HG03039 (cell line): ENCODE results near the gene CFHR5.
"Not testable (repeated sequence)": the region's sequence is repeated elsewhere in the genome, so short reads cannot be mapped to it uniquely, and the experiment has no call there.

Experiments
- ATAC-seq: cut with Tn5 transposase; IDR thresholded peaks from one replicate; pipeline ENCODE4 v1.9.1; 2021; ENCODE audit warnings: mild to moderate bottlenecking, moderate library complexity; ENCODE audit not compliant: unreplicated experiment

The CFHR5 gene

DNA sequence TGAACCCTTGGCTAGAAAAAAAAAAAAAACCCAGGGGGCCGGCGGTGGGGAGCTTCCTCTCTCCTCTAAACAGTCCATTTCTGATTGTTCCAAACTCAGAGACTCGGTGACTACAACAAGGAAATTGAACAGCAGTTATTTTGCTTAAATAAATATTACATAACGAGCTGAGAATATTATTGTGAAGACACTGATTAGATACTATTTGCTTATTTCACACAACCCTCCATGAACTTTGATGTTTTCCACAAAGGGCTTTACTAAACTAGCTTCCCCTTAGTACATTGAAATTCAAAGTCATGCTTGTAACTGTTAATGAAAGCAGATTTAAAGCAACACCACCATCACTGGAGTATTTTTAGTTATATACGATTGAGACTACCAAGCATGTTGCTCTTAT is at the start of gene CFHR5:
Gene CFHR5, plus strand, starts transcription at position 279 of the 400 bp plus-strand sequence. Its CDS starts 109 bp downstream, at position 388.
- no peak for ATAC-seq

DNA sequence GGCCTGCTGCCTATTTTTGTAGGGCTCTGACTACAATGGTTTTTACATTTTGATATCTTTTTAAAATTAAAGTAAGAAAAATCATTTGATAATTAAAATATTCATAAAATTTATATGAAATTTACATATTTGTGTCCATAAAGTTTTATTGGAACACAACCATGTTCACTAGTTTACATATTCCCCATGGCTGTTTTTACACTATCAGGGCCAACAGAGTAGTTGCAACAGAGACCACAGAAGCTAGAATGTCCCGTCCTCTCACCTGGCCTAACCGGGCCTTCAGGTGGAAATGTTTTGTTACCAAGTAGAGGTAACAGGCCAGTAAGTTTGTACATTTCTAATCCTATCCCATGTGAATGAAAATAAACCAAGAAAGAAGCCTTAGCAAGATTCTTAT is 44.5 kb upstream of the CFHR5 start:
- ATAC-seq = not testable (repeated sequence)

DNA sequence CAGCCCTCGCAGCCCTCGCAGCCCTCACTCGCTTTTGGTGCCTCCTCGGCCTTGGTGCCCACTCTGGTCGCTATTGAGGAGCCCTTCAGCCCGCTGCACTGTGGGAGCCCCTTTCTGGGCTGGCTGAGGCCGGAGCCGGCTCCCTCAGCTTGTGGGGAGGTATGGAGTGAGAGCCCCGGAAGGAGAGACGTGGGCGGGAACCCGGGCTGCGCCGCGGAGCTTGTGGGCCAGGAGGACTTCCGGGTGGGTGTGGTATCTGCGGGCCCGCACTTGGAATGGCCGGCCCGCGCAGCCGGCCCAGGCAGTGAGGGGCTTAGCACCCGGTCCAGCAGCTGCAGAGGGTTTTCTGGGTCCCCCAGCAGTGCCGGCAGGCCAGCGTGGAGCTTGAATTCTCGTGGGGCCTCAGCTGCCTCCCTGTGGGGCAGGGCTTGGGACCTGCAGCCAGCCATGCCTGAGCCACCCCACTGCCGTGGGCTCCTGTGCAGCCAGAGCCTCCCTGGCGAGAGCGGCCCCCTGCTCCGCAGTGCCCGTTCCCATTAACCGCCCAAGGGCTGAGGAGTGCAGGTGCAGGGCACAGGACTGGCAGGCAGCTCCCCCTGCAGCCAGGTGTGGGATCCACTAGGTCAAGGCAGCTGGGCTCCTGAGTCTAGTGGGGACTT is 43.7 kb upstream of the CFHR5 start:
- no peak for ATAC-seq

DNA sequence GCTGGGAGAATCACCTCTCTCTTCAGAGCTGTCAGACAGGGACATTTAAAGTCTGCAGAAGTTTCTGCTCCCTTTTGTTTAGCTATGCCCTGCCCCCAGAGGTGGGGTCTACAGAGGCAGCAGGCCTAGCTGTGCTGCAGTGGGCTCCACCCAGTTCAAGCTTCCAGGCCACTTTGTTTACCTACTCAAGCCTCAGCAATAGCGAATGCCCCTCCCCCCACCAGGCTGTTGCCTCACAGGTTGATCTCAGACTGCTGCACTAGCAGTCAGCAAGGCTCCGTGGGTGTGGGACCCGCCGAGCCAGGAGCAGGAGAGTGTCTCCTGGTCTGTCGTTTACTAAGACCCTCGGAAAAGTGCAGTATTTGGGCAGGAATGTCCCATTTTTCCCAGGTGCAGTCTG is 35.9 kb upstream of the CFHR5 start:
- ATAC-seq = not testable (repeated sequence)

DNA sequence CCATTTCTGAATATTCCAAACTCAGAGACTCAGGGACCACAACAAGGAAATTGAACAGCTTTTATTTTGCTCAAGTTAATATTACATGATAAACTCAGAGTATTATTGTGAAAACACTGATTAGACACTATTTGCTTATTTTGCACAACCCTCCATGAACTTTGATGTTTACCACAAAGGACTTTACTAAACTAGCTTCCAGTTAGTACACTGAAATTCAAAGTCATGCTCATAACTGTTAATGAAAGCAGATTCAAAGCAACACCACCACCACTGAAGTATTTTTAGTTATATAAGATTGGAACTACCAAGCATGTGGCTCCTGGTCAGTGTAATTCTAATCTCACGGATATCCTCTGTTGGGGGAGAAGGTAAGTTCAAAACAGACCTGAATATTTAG is 33.8 kb upstream of the CFHR5 start, which contains the start of gene CFHR2:
Gene CFHR2, plus strand, starts transcription at position 171 of the 400 bp plus-strand sequence. Its CDS starts 143 bp downstream, at position 314.
- ATAC-seq = not testable (repeated sequence)

DNA sequence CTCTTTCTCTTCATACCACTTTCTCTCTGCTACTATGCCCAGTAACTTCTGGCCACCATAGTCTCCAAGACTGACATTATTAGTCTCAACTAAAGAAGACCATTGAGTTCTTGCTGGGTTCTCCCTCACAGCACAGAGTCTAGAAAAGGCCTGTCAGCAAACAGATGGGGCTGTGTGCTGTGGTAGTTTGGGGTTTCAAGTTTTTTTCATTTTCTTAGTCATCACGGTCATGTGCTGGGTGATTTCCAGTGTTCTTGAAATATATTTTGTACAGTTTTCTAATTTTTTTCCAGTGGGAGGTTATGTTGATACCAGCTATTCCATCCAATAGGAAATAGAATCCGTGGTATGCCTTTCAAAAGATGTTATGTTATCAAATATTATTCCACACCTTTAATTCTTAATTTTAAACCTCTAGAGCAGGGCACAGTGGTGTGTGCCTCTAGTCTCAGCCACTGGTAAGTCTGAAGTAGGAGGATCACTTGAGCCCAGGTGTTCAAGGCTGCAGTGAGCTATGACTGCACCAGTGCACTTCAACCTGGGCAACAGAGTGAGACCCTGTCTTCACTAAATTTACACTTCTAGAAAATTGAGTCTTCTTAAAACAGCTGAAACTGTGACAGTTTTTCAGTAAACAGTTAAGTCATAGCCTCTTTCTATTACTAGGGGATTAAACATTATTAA is 25.5 kb upstream of the CFHR5 start:
- ATAC-seq = peak; percentile 89

DNA sequence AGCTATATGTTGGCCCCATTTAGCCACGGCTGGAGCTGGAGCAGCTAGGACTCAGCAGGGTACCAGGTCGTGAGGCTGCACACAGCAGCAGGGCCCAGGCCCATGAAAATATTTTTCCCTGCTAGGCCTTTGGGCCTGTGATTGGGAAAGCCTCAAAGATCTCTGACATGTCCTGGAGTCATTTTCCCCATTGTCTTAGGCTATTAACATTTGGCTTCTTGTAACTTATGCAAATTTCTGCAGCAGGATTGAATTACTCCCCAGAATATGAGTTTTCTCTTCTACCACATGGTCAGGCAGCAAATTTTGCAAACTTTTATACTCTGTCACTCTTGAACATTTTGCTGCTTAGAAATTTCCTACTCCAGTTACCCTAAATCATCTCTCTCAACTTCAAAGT is 22.6 kb upstream of the CFHR5 start:
- ATAC-seq = no peak

DNA sequence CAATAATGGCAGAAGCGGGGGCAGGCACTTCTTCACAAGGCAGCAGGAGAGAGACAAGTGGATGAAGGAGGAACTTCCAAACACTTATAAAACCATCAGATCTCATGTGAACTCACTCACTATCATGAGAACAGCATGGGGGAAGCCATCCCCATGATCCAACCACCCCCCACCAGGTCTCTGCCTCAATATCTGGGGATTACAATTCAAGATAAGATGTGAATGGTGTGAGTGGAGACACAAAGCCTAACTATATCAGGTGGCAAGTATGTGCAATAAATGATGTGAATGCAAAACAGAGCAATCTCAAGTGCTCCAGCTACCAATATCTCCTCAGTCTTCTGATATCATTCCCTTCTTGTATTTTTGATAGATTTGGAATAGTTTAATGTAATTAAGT is 21.4 kb upstream of the CFHR5 start:
- ATAC-seq = no peak

DNA sequence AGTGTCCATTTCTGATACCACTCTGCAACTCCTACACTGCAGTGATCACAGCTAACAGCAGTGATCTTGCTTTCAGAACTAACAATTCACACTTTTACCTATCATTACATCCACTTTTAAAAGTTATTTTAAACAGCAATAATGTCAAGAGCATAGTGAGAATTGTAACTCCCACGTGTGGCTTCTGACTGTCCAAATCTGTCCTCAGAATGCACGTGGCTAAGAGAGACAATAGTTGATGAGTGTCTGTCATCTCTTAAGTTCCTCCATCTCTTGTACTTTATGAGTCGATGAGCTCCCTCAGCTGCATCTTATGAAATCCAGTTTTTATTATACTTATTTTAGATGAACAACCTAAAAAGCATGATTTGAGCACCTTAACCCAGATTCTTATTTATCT is 16.5 kb upstream of the CFHR5 start:
- peak; percentile 84 for ATAC-seq

DNA sequence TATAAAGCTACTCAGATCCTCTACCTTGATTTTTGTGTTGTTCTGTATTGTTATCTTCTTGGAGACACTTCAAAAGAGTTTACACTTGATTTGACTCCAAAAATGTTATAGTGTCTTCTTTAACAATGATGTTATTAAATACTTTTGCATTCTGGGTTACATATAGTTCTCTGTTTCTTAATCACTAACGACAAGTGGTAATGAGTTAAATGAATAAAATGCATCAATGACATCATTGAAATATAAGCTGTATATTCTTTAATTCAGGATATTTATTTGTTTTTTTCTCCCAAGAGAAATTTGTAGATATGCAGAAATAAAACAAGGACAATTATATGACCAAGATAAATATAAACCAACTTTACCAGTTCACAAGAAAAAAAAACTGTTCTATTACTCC is 7.2 kb upstream of the CFHR5 start:
- ATAC-seq = no peak

DNA sequence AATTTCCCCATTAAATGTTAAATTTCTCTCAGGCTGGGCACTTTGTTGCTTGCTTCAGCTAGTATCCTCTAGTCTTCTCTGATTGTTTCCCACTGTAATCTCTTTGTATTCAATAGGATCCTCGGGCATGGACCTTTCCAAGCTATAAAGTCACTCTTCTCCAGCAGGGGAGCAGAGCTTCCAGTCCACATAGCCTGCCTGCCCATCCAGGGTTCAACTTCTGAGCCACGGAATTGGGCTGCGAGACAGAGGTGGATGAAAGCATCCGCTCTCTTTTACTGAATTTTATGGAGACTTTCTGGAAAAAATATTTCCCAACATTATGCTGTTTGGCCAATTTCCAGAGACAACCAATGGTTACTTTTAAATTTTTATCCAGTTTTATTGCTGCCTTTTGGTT is 1.1 kb upstream of the CFHR5 start:
- ATAC-seq = no peak

DNA sequence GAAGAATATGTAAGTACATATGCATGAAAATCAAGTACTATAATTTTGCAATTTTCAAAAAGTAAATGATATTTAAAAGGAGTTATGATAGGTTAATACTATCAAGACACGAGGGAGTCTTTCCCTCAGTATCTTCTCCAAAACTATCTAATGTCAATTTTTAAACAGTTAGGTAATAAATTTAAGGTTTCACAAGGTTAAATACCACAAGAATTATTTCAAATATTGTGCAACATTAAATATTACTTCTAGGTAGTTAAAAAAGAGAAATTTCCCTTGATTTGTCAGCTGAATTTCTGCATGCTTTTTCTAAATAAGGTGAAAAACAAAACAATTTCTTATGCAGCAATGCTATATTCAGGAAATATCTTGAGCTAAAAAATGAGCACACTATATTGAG is 3.5 kb downstream of the CFHR5 start:
- no peak for ATAC-seq

DNA sequence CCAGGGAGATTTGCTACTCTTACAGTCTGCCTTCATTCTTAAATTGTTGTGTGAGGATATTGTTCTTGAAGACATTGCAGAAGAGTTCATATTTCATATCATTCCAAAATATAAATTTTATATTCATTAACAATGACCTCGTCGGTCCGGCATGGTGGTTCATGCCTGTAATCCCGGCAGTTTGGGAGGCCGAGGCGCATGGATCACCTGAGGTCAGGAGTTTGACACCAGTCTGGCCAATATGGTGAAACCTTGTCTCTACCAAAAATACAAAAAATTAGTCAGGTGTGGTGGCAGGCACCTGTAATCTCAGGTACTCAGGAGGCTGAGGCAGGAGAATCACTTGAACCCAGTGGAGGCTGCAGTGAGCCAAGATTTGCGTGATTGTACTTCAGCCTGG is 4.9 kb downstream of the CFHR5 start:
- not testable (repeated sequence) for ATAC-seq

DNA sequence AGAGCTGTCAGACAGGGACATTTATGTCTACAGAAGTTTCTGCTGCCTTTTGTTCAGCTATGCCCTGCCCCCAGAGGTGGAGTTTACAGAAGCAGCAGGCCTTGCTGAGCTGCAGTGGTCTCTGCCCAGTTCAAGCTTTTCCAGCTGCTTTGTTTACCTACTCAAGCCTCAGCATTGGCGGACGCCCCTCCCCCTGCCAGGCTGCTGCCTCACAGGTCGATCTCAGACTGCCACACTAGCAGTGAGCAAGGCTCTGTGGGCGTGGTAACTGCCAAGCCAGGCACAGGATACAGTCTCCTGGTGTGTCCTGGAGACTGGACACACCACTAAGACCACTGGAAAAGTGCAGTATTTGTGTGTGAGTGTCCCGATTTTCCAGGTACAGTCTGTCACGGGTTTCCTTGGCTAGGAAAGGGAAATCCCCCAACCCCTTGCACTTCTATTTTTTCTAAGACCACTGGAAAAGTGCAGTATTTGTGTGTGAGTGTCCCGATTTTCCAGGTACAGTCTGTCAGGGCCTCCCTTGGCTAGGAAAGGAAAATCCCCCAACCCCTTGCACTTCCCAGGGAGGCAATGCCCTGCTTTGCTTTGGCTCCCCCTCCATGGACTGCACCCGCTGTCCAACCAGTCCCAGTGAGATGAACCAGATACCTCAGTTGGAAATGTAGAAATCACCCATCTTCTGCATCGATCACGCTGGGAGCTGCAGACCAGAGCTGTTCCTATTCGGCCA is 14.7 kb downstream of the CFHR5 start:
- ATAC-seq = not testable (repeated sequence)

DNA sequence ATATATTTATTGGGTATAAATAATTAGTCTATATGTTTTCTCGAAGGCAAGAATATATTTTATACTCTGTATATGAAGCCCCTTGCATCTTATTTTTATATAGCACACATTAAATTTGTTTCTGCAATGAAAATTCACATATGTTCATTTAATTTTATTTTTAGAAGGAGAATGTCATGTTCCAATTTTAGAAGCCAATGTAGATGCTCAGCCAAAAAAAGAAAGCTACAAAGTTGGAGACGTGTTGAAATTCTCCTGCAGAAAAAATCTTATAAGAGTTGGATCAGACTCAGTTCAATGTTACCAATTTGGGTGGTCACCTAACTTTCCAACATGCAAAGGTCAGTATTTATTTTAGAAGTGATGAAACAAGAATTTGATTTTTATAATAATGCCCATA is 16.6 kb downstream of the CFHR5 start:
- ATAC-seq = no peak

DNA sequence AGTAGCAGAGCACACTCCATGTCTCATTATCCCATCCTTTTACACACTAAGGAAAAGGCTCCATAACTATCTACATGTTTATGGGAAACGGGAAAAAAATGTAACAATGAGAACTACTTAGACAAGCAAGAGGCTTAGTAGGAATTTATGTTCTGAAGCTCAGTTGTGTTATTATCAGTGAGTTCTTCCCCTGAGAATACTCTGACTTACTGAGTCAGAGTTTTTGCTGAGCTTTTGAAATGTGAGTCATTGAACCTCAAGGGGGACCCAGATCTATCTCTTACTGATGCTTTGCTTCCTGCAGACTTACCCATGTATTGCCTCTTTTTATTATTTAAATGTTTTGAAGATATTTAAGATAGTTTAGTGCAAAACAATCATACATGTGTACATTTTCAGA is 20.1 kb downstream of the CFHR5 start:
- no peak for ATAC-seq

DNA sequence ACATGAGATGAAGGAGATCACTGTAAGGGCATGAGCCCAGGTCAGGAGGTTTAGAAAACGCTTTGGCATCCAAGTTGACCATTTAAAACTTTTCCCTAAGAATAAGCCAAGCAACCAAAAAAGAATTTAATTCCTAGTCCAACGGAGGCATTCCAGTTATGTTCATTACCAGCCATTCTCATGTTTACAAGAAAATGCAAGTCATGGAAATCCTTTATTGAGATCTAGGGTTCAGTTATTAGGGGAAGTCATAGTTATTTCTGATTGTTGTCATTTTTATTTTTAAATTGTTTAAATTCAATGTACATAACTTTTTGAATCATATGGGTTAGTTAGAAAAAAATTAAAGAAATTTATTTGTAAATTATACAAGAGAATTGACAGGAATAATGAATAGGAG is 24.5 kb downstream of the CFHR5 start:
- no peak for ATAC-seq

DNA sequence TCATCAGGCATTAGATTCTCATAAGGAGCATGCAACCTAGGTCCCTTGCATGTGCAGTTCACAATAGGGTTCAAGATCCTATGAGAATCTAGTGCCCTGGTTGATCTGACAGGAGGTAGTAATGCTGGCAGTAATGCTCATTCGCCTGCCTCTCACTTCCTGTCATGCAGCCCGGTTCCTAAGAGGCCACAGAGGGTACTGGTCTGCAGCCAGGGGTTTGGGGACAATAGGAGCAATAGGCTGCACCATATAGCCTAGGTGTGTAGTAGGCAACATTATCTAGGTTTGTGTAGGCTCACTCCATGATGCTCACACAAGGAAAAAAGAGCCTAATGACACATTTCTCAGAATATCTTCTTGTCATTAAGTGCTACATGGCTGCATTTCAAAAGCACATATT is 25.8 kb downstream of the CFHR5 start:
- ATAC-seq = no peak

DNA sequence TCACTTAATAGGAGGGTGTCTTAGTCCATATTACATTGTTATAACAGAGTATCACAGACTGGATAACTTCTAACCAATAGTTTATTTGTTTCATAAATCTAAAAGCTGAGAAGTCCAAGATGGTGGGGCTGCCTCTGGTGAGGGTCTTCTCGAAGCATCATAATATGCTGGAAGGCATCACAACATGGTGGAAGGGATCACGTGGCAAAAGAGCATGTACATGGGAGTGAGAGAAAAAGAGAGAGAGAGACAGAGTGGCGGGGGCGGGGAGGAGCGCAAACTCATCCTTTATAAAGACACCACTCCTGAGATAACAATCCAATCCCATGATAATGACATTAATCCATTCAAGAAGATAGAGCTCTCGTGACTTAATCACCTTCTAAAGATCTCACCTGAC is 31.5 kb downstream of the CFHR5 start:
- no peak for ATAC-seq

DNA sequence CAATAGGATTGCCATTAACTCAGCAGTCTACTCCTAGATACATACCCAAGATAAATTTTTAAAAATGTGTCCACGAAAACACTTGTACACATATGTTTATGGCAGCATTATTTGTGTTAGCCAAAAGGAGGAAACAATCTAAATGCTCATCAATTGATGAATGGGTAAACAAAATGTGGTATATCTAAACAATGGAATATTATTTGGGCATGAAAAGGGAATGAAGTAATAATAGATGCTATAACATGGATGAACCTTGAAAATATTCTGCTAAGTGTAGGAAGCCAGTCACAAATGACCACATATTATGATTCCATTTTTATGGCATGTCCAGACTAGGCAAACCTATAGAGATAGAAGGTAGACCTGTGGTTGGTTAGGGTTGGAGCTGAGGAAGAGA is 34.3 kb downstream of the CFHR5 start:
- ATAC-seq = no peak

DNA sequence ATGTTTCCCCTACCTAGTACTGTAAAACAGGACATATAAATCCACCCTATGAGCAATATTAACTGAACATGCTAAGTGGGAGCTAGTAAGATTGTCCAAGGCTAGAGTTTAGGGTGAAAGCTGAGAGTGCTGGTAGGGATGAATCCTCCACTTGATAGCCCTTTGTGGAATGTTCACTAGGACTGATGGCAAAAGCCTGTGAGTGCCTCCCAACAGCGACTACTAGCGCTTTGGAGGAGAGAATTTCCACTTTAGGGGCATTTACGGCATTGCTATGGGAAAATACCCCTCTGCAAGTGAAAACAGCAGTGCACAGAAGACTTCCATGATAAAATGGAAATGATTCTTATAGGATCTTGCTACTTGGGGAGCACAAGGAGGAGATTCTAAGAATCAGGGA is 35.9 kb downstream of the CFHR5 start:
- ATAC-seq = no peak

DNA sequence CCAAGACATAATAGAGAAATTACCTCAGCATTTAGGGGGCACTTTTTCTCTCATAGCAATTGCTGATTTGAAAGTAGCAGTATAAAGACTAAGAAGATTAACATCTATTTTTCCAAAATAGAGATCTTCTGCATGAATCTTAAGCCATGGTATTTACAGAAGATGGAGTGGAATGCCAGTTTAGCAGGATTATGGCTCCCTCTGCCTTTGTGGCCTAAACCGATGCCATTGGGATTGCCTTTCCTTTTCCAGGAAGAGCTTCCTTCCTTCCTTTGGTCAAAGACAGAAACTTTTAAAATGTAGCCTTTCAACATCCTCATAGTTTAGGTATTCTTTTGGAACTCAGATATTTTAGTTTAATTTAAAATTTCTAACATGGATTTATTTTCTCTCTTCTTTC is 39.4 kb downstream of the CFHR5 start:
- ATAC-seq = no peak
